Measurements from ENCODE around the gene CCND1.

- TF ChIP-seq CREB1 (IDR thresholded peaks at IDR 0.05) = no peak
- no peak for TF ChIP-seq CREB1 (CRISPR knock-in tag; IDR thresholded peaks at IDR 0.05)
- TF ChIP-seq EZH2 (IDR thresholded peaks at IDR 0.05; ENCODE audit: borderline replicate concordance, low read depth, low read length) = no peak
- no peak for TF ChIP-seq COPS2 (conservative IDR thresholded peaks at IDR 0.05)
- no peak for TF ChIP-seq POLR2G (IDR thresholded peaks at IDR 0.05; ENCODE audit: low read depth, low read length)
- TF ChIP-seq LARP7 (IDR thresholded peaks at IDR 0.05) = no peak
These were observed 35.0 kb upstream of the CCND1 start for GRCh38 chr11:69605737-69606526.
